Stimulated activated CD8-positive, alpha-beta memory T cell treated with anti-CD3 and anti-CD28 coated beads, Interleukin-4, amount 100 ng/mL, for 48 hours (primary cell): ENCODE measurements around the gene ZSCAN21.

Experiments
- DNase-seq: peaks from one replicate; pipeline ENCODE4 v3.0.0-alpha.2; 2020

The ZSCAN21 gene

GRCh38 chr7:100101016-100101862 is 51.7 kb downstream of the ZSCAN21 start, which contains the start of the genes AP4M1 and MCM7:
Gene AP4M1 (plus strand): TSS chr7:100101643. CDS start chr7:100101715, 72 bp downstream.
Gene MCM7 (minus strand): TSS chr7:100101397. CDS start chr7:100101294, 103 bp downstream.
- DNase-seq = peak; percentile 98

- no peak for DNase-seq
Observed at GRCh38 chr7:100102950-100103840, 53.6 kb downstream of the ZSCAN21 start.

- no peak for DNase-seq
Observed at GRCh38 chr7:100105534-100105933, 56.0 kb downstream of the ZSCAN21 start.

GRCh38 chr7:100106633-100107032 is 57.1 kb downstream of the ZSCAN21 start:
- DNase-seq = no peak

- DNase-seq = no peak
Observed at GRCh38 chr7:100107125-100107737, 57.7 kb downstream of the ZSCAN21 start.

- DNase-seq = no peak
Observed at GRCh38 chr7:100107890-100108289, 58.3 kb downstream of the ZSCAN21 start.

- DNase-seq = no peak
Observed at GRCh38 chr7:100109521-100110163, 60.1 kb downstream of the ZSCAN21 start.

- no peak for DNase-seq
Observed at GRCh38 chr7:100111156-100111555, 61.6 kb downstream of the ZSCAN21 start.

- DNase-seq = no peak
Observed at GRCh38 chr7:100111914-100112313, 62.3 kb downstream of the ZSCAN21 start.
